Pancreas (tissue), 10 donors: ENCODE results near the gene PAPOLG. TPM values are rescaled to one million over a fixed set of nuclear protein-coding genes. Genes with fewer than 3 reads are reported as not detected.
"Not testable (repeated sequence)": the region's sequence is repeated elsewhere in the genome, so short reads cannot be mapped to it uniquely, and the experiment has no call there.

Source experiments
- ATAC-seq, 4 donors: fragments of 200-7000 bp; cut with Tn5 transposase; one replicate each; pipeline versions ENCODE4 v1.8.0 to v1.9.1; 2020; ENCODE audit warnings: mild to moderate bottlenecking in 4 of 4, moderate library complexity in 4 of 4
- DNase-seq, 6 donors: peaks; one replicate each; pipeline ENCODE4 v3.0.0-alpha.2; 2020
- FAIRE-seq: peaks from 2 replicates; lab custom pipeline; 2012; peaks lifted over from hg19 to GRCh38; lab: Jason Lieb, UNC
- H3K27ac ChIP-seq, 4 donors: fragments of 200-600 bp; sonication (generic); 1 replicate in 3 of 4; 2 replicates in 1 of 4; pipeline versions ENCODE4 v1.5.0 to v1.8.0; 2020
- H3K27me3 ChIP-seq, 4 donors: fragments of 200-600 bp; one replicate each; pipeline ENCODE4 v1.8.0; 2021
- H3K36me3 ChIP-seq, 3 donors: fragments of 200-600 bp; sonication (generic) in 1 of 3; one replicate each; pipeline versions ENCODE4 v1.5.0 to v1.8.0; 2020 to 2021
- H3K4me1 ChIP-seq, 3 donors: fragments of 200-600 bp; one replicate each; pipeline ENCODE4 v1.8.0; 2021
- H3K4me3 ChIP-seq, 4 donors: fragments of 200-600 bp; sonication (generic) in 2 of 4; one replicate each; pipeline versions ENCODE4 v1.5.0 to v1.8.0; 2020 to 2021
- H3K9me3 ChIP-seq, 4 donors: fragments of 200-600 bp; one replicate each; pipeline ENCODE4 v1.8.0; 2021
- WGBS, 2 donors: extraction: QIAGEN DNeasy Blood & Tissue Kit; methylation state at CpG; one replicate each; pipeline ENCODE4 v1.1.7; 2013; 5-methylcytosine and 5-hydroxymethylcytosine counted together
- intact Hi-C, 3 donors: fragments of 100-400 bp; cut with DNase I; formaldehyde crosslinking; loops; one replicate each; pipeline versions ENCODE4 v1.11.1 to v1.14.2; 2022
- polyA plus RNA-seq, 2 donors: library from polyadenylated mRNA; stranded (reverse); fragments of 200-250 nt; gene quantifications; one replicate each; pipeline ENCODE4 v1.2.3, GENCODE V29; 2013
- total RNA-seq, 6 donors: library from RNA; stranded (reverse); fragmentation: NEBNext Ultra II Directional in 4 of 6; extraction: Animal tissue kit (Norgen Biotek cat#: 25700) in 4 of 6; gene quantifications; one replicate each; pipeline versions ENCODE4 v1.2.1 to v1.2.4, GENCODE V29; 2021 to 2023
- TF ChIP-seq, protein P1 (sequence below), 4 donors: fragments of 200-600 bp; sonication (generic) in 3 of 4; IDR thresholded peaks; one replicate each; pipeline versions ENCODE4 v1.5.0 to v1.8.0; 2021; ENCODE audit warnings: antibody characterized with exemption in 4 of 4
- donor health status: healthy with polysubstance abuse.
- donor health status: DM: no; HTN: no; CAD: no; lungs with moderate emphysema.
- donor health status: DM: no; HTN: no; CAD: no.
- donor health status: control.
- donor health status: control.
- donor health status: Bipolar disorder and iron deficiency.
- donor health status: DM: yes; HTN: yes; CAD: no.
- donor health status: DM: no; HTN: no; CAD: no.
- donor health status: DM: no; HTN: no; CAD: no.
- donor health status: DM: yes; HTN: yes; CAD: no.

Gene PAPOLG
- total and polyA plus RNA-seq, 8 donors: 2.2 to 8.7 (median 3.7) TPM

DNA sequence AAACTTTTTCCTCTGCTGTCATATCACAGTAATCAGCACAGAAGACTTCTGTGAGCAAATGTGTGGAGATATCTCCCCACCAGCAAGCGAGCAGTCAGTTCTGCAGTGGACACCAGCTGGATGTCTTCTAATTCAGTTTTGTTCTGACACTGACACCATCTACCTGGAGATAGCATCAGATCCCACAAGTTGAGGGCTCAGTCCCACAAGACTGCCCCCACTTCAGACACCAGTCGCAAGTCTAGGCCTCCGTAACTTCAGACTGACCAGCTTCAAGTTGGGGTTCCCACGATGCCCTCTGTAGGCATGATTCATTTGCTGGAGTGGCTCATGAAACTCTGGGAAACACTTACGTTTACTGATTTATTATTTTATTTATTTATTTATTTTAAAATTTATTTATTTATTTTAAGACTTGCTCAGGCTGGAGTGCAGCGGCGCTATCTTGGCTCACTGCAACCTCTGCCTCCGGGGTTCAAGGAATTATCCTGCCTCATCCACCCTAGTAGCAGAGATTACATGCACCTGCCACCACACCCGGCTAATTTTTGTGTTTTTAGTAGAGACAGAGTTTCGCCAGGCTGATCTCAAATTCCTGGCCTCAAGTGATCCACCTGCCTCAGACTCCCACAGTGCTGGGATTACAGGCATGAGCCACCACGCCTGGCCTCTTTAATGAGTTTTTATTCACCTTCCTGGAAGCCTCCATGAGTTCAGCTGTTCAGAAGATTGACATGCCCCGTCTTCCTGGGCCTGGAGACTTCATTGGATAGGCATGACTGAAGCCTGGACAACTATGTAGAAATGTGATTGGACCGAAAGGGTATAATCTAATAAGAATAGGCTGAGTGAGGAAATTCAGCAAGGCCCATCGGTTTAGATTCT lies 55.7 kb downstream of the PAPOLG start:
- Histone ChIP-seq H3K27ac (no peak overlapping the region), H3K36me3 (no peaks in the 10 kb centered on the region), H3K4me1 (no peaks in the 10 kb centered on the region), H3K27me3 (no peaks in the 10 kb centered on the region), H3K9me3 (no peaks in the 10 kb centered on the region), H3K4me3 (no peak overlapping the region)
- intact Hi-C loops: no loop called here
- ATAC-seq (no peak), FAIRE-seq (no peak), DNase-seq (no peak)
- TF ChIP-seq, protein P1, sequence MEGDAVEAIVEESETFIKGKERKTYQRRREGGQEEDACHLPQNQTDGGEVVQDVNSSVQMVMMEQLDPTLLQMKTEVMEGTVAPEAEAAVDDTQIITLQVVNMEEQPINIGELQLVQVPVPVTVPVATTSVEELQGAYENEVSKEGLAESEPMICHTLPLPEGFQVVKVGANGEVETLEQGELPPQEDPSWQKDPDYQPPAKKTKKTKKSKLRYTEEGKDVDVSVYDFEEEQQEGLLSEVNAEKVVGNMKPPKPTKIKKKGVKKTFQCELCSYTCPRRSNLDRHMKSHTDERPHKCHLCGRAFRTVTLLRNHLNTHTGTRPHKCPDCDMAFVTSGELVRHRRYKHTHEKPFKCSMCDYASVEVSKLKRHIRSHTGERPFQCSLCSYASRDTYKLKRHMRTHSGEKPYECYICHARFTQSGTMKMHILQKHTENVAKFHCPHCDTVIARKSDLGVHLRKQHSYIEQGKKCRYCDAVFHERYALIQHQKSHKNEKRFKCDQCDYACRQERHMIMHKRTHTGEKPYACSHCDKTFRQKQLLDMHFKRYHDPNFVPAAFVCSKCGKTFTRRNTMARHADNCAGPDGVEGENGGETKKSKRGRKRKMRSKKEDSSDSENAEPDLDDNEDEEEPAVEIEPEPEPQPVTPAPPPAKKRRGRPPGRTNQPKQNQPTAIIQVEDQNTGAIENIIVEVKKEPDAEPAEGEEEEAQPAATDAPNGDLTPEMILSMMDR (IDR thresholded peaks at IDR 0.05): no peak
- 87 to 91% methylated on average over 14 of the region's 14 CpGs for WGBS, 2 donors

DNA sequence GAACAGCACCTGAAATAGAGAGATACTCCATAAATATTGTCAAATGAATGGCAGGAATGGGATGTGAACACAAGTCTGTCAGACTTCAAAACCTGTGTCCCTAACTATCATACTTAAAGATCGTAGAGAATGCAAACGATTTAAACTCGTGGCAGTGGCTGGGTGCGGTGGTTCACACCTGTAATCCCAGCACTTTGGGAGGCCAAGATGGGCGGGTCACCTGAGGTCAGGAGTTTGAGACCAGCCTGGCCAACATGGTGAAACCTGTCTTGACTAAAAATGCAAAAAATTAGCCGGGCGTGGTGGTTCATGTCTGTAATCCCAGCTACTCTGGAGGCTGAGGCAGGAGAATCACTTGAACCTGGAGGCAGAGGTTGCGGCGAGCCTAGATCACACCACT lies 61.1 kb downstream of the PAPOLG start:
- DNase-seq, H3K36me3 ChIP-seq, H3K9me3 ChIP-seq, H3K27ac ChIP-seq, FAIRE-seq, intact Hi-C loops, H3K4me1 ChIP-seq, H3K4me3 ChIP-seq, ATAC-seq, H3K27me3 ChIP-seq: not testable (repeated sequence)
- WGBS, 2 donors: 91 to 96% methylated on average over 9 of the region's 9 CpGs

DNA sequence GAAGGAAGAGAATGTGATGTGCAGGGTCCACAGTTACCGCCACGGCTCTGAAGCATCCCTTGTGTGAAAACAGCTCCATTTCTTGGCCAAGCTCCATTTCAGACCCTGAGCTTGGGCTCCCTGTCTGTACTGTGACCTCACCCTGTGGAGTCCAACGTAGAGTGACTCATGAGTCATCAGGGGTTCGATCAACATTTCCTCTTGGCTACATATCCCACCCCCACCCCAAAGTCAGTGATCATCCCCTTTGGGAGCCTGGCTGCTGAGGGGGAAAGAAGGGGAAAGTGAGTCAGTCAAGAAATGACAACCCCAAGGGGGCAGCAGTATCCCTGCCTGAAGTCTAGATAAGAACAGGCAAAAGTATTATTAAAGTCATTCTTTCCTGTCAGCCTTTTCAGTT lies 62.2 kb downstream of the PAPOLG start:
- Histone ChIP-seq H3K36me3 (no peaks in the 10 kb centered on the region), H3K27ac (no peak overlapping the region), H3K9me3 (no peaks in the 10 kb centered on the region), H3K4me1 (no peaks in the 10 kb centered on the region), H3K27me3 (no peaks in the 10 kb centered on the region), H3K4me3 (no peak overlapping the region)
- WGBS, 2 donors: 74 to 77% methylated on average over 4 of the region's 4 CpGs
- intact Hi-C loops: no loop called here
- TF ChIP-seq, protein P1 (IDR thresholded peaks at IDR 0.05): no peak
- ATAC-seq (peak in 1 of 4 donors; percentile 29), FAIRE-seq (no peak), DNase-seq (no peak)

DNA sequence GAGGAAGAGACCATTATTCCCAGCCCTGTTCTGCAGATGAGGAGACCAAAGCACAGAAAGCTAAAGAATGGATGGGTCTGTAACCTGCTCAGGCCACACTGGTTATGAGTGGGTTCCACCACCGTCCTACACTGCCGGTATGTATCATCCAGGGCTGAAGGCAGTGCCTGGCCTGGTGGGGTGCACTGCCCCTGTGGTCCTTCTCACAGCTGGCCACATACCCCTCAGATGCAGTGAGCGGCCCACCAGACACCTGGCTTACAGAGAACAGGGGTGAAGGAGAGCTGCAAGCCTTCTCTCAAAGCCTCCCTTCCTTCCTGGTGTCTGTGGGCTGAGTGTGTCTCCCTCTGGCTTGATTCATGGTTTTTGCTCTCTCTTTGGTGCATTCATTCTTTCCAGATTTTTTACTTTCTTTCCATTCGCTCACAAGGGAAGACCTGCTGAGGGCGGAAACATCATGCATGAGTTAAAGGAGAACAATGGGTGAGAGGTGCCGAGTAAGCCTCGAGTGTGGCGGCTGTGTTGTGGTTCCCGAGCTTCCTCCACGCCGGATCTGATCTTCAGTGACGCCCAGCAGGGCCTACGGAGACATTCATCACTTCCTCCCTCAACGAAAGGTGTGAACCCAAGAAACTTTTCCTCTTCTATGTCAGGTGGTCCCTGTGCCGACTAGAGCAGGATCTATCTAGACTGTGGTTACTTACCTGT lies 63.2 kb downstream of the PAPOLG start:
- FAIRE-seq: no peak
- no peaks in the 10 kb centered on the region for H3K27me3 ChIP-seq
- no peaks in the 10 kb centered on the region for H3K36me3 ChIP-seq
- TF ChIP-seq, protein P1 (IDR thresholded peaks at IDR 0.05): no peak
- no peak overlapping the region for H3K4me3 ChIP-seq
- no peaks in the 10 kb centered on the region for H3K4me1 ChIP-seq
- ATAC-seq: peak in 1 of 4 donors; percentile 23
- intact Hi-C loops: no loop called here
- WGBS, 2 donors: 89% methylated on average over 15 of the region's 15 CpGs
- no peak overlapping the region for H3K27ac ChIP-seq
- no peaks in the 10 kb centered on the region for H3K9me3 ChIP-seq
- DNase-seq: no peak

DNA sequence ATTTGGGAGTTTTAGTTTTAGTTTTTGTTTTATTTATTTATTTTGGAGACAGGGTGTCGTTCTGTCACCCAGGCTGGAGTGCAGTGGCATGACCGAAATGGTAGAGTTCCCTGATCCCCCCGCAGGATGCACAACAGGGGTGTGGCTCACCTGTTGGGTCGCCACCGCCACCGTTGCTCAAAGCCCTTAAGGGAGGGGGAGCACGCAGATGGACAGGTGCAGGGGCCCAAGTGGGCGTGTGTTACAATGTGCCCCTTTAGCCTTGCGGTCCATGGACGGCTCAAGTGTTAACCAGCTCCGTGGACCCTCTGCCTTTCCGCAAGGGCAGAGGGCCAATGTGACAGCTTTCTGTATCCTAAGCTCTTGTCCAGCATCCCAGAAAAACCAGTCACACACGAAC lies 63.9 kb downstream of the PAPOLG start:
- DNase-seq (no peak), ATAC-seq (no peak), FAIRE-seq (no peak)
- intact Hi-C loops: no loop called here
- WGBS, 2 donors: 88 to 91% methylated on average over 13 of the region's 13 CpGs
- no peaks in the 10 kb centered on the region for H3K4me1 ChIP-seq
- no peak overlapping the region for H3K27ac ChIP-seq
- H3K36me3 ChIP-seq: no peaks in the 10 kb centered on the region
- no peak overlapping the region for H3K4me3 ChIP-seq
- TF ChIP-seq, protein P1 (IDR thresholded peaks at IDR 0.05): no peak
- H3K27me3 ChIP-seq: no peaks in the 10 kb centered on the region
- H3K9me3 ChIP-seq: no peaks in the 10 kb centered on the region
